ENCODE measurements around the gene PRKAG1. TPM values are rescaled to one million over a fixed set of nuclear protein-coding genes. Genes with fewer than 3 reads are reported as not detected.
A peak's percentile ranks its signal among the peaks of the same experiment; 100 is the strongest.

Gene PRKAG1
- total and polyA plus RNA-seq, 4 donors = 15.5 to 31.5 (median 20.9) TPM

DNA sequence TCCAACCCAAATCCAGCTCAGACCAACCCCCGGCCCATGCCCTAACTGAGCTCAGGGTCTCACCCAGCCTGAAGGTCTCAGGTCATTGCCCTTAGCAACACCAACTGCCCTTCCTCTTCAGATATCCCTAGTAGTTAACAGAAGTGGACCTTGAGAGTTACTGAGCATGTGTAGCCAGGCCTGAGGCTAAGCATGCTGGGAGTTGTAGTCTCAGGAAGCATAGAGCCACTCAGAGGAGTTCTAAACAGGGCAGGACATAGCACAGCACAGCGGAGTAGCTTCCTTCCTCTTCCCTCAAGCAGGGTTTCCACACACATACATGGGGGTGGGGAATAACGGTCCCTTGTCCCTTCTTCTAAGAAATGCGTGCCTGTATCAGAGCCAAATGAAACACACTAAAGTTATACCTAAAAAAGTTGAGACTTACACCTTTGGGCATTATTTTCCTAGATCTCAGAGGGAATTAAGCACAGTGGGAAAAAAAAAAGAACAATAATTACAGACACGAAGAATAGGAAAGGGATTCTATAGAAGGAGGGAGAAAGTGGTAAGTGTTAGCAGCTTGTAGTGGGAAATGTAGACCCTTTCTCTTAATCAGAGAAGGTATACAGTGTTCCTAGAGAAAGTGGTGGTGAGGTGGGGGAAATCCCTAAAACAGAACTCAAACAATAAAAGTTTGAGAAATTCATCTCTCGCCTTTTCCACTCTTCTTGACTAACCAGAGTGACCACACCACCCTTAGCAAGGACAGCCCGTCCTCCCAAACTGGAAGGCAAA lies 37.6 kb upstream of the PRKAG1 start:
- Histone ChIP-seq H3K4me1 (ENCODE audit: control insufficient read depth in 4 of 4, insufficient read depth in 4 of 4, low read length in 3 of 4) (peaks cover 11 to 52% (median 45%) of the 10 kb centered on the region in 4 donors), H3K36me3 (ENCODE audit: control insufficient read depth in 4 of 4, insufficient read depth in 3 of 4, low read depth in 1 of 4, low read length in 3 of 4) (peaks cover 13 to 34% (median 23%) of the 10 kb centered on the region in 4 donors), H3K27me3 (ENCODE audit: control insufficient read depth in 4 of 4, insufficient read depth in 4 of 4, low read length in 3 of 4) (no peaks in the 10 kb centered on the region), H3K4me3 (ENCODE audit: low read depth in 1 of 3, low read length in 3 of 3) (no peak overlapping the region), H3K27ac (ENCODE audit: low read depth in 1 of 2, low read length in 2 of 2) (peak overlapping the region in 1 of 2 donors; percentile 35), H3K9ac (ENCODE audit: low read depth in 1 of 2, low read length in 2 of 2) (peak overlapping the region in 1 of 2 donors; percentile 12), H3K9me3 (ENCODE audit: control insufficient read depth in 4 of 4, low read length in 3 of 4) (no peaks in the 10 kb centered on the region)
- peak; percentile 50 for DNase-seq (ENCODE audit: low spot score)
- TF ChIP-seq, protein P1, sequence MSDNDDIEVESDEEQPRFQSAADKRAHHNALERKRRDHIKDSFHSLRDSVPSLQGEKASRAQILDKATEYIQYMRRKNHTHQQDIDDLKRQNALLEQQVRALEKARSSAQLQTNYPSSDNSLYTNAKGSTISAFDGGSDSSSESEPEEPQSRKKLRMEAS (IDR thresholded peaks at IDR 0.05) = no peak
- TF ChIP-seq YY1 (IDR thresholded peaks at IDR 0.05) = no peak
- TF ChIP-seq HNF4A (conservative IDR thresholded peaks at IDR 0.05) = peak in 1 of 2 donors; percentile 43
- peak; percentile 7 for TF ChIP-seq HNF4G (IDR thresholded peaks at IDR 0.05)
- no peak for TF ChIP-seq FOXA2 (IDR thresholded peaks at IDR 0.05)
- TF ChIP-seq RAD21 (IDR thresholded peaks at IDR 0.05) = no peak
- TF ChIP-seq, protein P2, sequence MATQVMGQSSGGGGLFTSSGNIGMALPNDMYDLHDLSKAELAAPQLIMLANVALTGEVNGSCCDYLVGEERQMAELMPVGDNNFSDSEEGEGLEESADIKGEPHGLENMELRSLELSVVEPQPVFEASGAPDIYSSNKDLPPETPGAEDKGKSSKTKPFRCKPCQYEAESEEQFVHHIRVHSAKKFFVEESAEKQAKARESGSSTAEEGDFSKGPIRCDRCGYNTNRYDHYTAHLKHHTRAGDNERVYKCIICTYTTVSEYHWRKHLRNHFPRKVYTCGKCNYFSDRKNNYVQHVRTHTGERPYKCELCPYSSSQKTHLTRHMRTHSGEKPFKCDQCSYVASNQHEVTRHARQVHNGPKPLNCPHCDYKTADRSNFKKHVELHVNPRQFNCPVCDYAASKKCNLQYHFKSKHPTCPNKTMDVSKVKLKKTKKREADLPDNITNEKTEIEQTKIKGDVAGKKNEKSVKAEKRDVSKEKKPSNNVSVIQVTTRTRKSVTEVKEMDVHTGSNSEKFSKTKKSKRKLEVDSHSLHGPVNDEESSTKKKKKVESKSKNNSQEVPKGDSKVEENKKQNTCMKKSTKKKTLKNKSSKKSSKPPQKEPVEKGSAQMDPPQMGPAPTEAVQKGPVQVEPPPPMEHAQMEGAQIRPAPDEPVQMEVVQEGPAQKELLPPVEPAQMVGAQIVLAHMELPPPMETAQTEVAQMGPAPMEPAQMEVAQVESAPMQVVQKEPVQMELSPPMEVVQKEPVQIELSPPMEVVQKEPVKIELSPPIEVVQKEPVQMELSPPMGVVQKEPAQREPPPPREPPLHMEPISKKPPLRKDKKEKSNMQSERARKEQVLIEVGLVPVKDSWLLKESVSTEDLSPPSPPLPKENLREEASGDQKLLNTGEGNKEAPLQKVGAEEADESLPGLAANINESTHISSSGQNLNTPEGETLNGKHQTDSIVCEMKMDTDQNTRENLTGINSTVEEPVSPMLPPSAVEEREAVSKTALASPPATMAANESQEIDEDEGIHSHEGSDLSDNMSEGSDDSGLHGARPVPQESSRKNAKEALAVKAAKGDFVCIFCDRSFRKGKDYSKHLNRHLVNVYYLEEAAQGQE (IDR thresholded peaks at IDR 0.05) = no peak
- peak; percentile 29 for TF ChIP-seq SP1 (IDR thresholded peaks at IDR 0.05)
- TF ChIP-seq, protein P3, sequence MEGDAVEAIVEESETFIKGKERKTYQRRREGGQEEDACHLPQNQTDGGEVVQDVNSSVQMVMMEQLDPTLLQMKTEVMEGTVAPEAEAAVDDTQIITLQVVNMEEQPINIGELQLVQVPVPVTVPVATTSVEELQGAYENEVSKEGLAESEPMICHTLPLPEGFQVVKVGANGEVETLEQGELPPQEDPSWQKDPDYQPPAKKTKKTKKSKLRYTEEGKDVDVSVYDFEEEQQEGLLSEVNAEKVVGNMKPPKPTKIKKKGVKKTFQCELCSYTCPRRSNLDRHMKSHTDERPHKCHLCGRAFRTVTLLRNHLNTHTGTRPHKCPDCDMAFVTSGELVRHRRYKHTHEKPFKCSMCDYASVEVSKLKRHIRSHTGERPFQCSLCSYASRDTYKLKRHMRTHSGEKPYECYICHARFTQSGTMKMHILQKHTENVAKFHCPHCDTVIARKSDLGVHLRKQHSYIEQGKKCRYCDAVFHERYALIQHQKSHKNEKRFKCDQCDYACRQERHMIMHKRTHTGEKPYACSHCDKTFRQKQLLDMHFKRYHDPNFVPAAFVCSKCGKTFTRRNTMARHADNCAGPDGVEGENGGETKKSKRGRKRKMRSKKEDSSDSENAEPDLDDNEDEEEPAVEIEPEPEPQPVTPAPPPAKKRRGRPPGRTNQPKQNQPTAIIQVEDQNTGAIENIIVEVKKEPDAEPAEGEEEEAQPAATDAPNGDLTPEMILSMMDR (IDR thresholded peaks at IDR 0.05; ENCODE audit: low read depth, low read length, missing input control) = no peak
- no peak for TF ChIP-seq NR2F2 (IDR thresholded peaks at IDR 0.05)
- no peak for TF ChIP-seq JUND (IDR thresholded peaks at IDR 0.05)
- TF ChIP-seq EGR1 (IDR thresholded peaks at IDR 0.05; ENCODE audit: low read depth in 2 of 2) = no peak
- TF ChIP-seq, protein P4, sequence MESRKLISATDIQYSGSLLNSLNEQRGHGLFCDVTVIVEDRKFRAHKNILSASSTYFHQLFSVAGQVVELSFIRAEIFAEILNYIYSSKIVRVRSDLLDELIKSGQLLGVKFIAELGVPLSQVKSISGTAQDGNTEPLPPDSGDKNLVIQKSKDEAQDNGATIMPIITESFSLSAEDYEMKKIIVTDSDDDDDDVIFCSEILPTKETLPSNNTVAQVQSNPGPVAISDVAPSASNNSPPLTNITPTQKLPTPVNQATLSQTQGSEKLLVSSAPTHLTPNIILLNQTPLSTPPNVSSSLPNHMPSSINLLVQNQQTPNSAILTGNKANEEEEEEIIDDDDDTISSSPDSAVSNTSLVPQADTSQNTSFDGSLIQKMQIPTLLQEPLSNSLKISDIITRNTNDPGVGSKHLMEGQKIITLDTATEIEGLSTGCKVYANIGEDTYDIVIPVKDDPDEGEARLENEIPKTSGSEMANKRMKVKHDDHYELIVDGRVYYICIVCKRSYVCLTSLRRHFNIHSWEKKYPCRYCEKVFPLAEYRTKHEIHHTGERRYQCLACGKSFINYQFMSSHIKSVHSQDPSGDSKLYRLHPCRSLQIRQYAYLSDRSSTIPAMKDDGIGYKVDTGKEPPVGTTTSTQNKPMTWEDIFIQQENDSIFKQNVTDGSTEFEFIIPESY (IDR thresholded peaks at IDR 0.05) = no peak
- TF ChIP-seq FOXA1 (IDR thresholded peaks at IDR 0.05) = no peak
- TF ChIP-seq, protein P5, sequence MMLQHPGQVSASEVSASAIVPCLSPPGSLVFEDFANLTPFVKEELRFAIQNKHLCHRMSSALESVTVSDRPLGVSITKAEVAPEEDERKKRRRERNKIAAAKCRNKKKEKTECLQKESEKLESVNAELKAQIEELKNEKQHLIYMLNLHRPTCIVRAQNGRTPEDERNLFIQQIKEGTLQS (IDR thresholded peaks at IDR 0.05) = no peak
- peak in 1 of 2 donors; percentile 67 for TF ChIP-seq GABPA (IDR thresholded peaks at IDR 0.05 in 1 of 2, conservative IDR thresholded peaks at IDR 0.05 in 1 of 2)
- TF ChIP-seq RXRA (IDR thresholded peaks at IDR 0.05) = peak in 1 of 2 donors; percentile 30
- TF ChIP-seq TAF1 (conservative IDR thresholded peaks at IDR 0.05) = no peak
- 55% methylated on average over 7 of the region's 7 CpGs for WGBS

Measured in liver (tissue), 9 donors.